Adrenal gland (tissue), 12 donors: ENCODE results near the gene CMKLR1. TPM values are rescaled to one million over a fixed set of nuclear protein-coding genes. Genes with fewer than 3 reads are reported as not detected.

Experiments
- DNase-seq, 7 donors: peaks; one replicate each; pipeline ENCODE4 v3.0.0-alpha.2; 2019 to 2020
- H3K27ac ChIP-seq, 5 donors: fragments of 200-600 bp; sonication (generic) in 4 of 5; 1 replicate in 3 of 5; 2 replicates in 2 of 5; pipeline versions ENCODE4 v1.5.1 to v1.8.0; 2016 to 2020; ENCODE audit warnings: mild to moderate bottlenecking in 1 of 5
- H3K27me3 ChIP-seq: fragments of 200-600 bp; 2 replicates; pipeline ENCODE4 v1.8.0; 2021
- H3K36me3 ChIP-seq, 2 donors: fragments of 200-600 bp; replicated peaks in 1 of 2; 1 replicate in 1 of 2; 2 replicates in 1 of 2; pipeline versions ENCODE4 v1.5.1 to v1.8.0; 2018 to 2022
- H3K4me1 ChIP-seq, 2 donors: fragments of 200-600 bp; replicated peaks in 1 of 2; 1 replicate in 1 of 2; 2 replicates in 1 of 2; pipeline versions ENCODE4 v1.5.1 to v1.8.0; 2018 to 2021
- H3K4me3 ChIP-seq, 4 donors: fragments of 200-600 bp; sonication (generic) in 3 of 4; one replicate each; pipeline ENCODE4 v1.5.1; 2016 to 2018
- H3K9me3 ChIP-seq, 3 donors: fragments of 200-600 bp; sonication (generic) in 1 of 3; replicated peaks in 1 of 3; 1 replicate in 2 of 3; 2 replicates in 1 of 3; pipeline versions ENCODE4 v1.5.1 to v1.8.0; 2016 to 2021
- POLR2A ChIP-seq, 2 donors: fragments of 450-650 bp; IDR thresholded peaks; one replicate each; pipeline ENCODE4 v1.6.1; 2017; ENCODE audit warnings: antibody characterized with exemption in 2 of 2, mild to moderate bottlenecking in 2 of 2, moderate library complexity in 1 of 2
- WGBS, 4 donors: extraction: QIAGEN DNeasy Blood & Tissue Kit in 2 of 4; methylation state at CpG; one replicate each; pipeline versions ENCODE4 v1.1.5 to v1.1.7; 2013 to 2017; 5-methylcytosine and 5-hydroxymethylcytosine counted together
- intact Hi-C, 2 donors: fragments of 100-400 bp; cut with DNase I; formaldehyde crosslinking; loops; one replicate each; pipeline versions ENCODE4 v1.14.1 to v1.15.0; 2022 to 2023
- polyA plus RNA-seq, 3 donors: library from polyadenylated mRNA; stranded (reverse); fragments of 200-250 nt in 2 of 3; fragments of 350-450 nt in 1 of 3; fragmentation: Illumina TruSeq in 1 of 3; extraction: RNeasy Lipid Tissue Mini Kit (QIAGEN cat#74804) in 1 of 3; gene quantifications; one replicate each; pipeline ENCODE4 v1.2.3, GENCODE V29; 2013 to 2014
- total RNA-seq, 9 donors: library from RNA; depleted of rRNA in 4 of 9; stranded (reverse); fragments of >200 nt in 4 of 9; fragments of 120-200 nt in 1 of 9; fragmentation: NEBNext Ultra II Directional in 1 of 9; extraction: Animal tissue kit (Norgen Biotek cat#: 25700) in 1 of 9; gene quantifications; one replicate each; pipeline versions ENCODE4 v1.1.0 to v1.2.4, GENCODE V29; 2013 to 2023
- TF ChIP-seq, protein P1 (sequence below), 6 experiments: fragments of 450-650 bp in 4 of 6; fragments of 200-600 bp in 2 of 6; sonication (generic) in 1 of 6; IDR thresholded peaks; 1 replicate in 5 of 6; 2 replicates in 1 of 6; pipeline versions ENCODE4 v1.5.1 to v1.8.0; 2016 to 2021; ENCODE audit warnings: antibody characterized with exemption in 6 of 6, mild to moderate bottlenecking in 2 of 6, moderate library complexity in 1 of 6
- donor health status: healthy with polysubstance abuse.
- donor health status: Bipolar disorder and iron deficiency.
- donor health status: DM: yes; HTN: yes; CAD: no.
- donor health status: DM: no; HTN: no; CAD: no.
- donor health status: DM: no; HTN: no; CAD: no.
- donor health status: DM: yes; HTN: yes; CAD: no.

CMKLR1 gene
- total and polyA plus RNA-seq, 12 donors = 2.1 to 26.6 (median 17.0) TPM

DNA sequence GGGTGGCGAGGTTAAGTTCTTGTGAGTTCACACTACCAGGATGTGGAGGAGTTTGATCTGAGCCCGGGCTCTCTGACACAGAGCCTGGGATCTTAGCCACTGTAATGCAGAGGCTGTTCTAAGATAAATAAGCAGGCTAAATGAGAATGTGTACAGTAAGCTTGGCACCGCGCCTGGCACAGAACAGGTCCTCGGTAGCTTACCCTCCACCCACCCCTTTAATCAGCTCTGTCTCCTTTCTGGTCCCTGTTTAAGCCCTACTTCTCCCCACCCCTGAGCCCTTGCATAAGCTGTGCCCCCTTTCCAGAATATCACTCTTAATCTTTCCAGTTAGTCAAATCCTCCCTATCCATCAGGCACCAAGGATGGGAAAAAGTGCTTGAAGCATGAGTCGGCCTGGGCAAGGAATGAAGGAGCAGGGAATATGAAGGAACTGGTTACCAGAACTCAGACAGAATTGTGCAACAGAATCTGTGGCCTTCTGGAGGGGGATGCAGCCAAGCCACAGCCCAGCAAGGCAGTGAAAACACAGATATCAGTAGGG, 32.8 kb upstream of the CMKLR1 start:
- WGBS, 4 donors = 52 to 65% (median 63%) methylated on average over 6 of the region's 6 CpGs
- Histone ChIP-seq H3K27me3 (no peaks in the 10 kb centered on the region), H3K27ac (no peak overlapping the region), H3K36me3 (no peaks in the 10 kb centered on the region), H3K4me1 (no peaks in the 10 kb centered on the region), H3K9me3 (no peaks in the 10 kb centered on the region), H3K4me3 (no peak overlapping the region)
- intact Hi-C loops = no loop called here
- no peak for DNase-seq
- TF ChIP-seq, protein P1, sequence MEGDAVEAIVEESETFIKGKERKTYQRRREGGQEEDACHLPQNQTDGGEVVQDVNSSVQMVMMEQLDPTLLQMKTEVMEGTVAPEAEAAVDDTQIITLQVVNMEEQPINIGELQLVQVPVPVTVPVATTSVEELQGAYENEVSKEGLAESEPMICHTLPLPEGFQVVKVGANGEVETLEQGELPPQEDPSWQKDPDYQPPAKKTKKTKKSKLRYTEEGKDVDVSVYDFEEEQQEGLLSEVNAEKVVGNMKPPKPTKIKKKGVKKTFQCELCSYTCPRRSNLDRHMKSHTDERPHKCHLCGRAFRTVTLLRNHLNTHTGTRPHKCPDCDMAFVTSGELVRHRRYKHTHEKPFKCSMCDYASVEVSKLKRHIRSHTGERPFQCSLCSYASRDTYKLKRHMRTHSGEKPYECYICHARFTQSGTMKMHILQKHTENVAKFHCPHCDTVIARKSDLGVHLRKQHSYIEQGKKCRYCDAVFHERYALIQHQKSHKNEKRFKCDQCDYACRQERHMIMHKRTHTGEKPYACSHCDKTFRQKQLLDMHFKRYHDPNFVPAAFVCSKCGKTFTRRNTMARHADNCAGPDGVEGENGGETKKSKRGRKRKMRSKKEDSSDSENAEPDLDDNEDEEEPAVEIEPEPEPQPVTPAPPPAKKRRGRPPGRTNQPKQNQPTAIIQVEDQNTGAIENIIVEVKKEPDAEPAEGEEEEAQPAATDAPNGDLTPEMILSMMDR (IDR thresholded peaks at IDR 0.05) = no peak
- TF ChIP-seq POLR2A (IDR thresholded peaks at IDR 0.05) = no peak

DNA sequence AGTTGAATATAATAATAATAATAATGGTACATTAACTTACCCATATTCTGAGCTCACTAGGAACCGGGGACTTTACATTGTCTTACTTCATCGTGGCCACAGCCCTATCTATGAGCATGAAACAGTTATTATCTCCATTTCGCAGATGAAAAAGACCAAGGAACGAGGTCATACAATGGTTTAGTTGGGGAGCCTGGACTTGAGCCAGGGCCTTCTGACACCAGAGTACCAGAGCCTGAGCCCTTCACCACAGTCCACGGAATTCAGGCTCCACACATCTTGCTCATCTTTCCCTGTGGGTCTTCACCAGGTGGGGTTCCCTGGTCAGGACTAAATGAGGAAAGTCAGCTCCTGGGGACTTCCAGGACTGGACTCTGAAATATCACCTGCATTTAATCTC, 31.3 kb upstream of the CMKLR1 start:
- TF ChIP-seq, protein P1 (IDR thresholded peaks at IDR 0.05) = no peak
- no peak for TF ChIP-seq POLR2A (IDR thresholded peaks at IDR 0.05)
- DNase-seq = no peak
- intact Hi-C loops = no loop called here
- Histone ChIP-seq H3K27ac (no peak overlapping the region), H3K4me3 (no peak overlapping the region), H3K4me1 (no peaks in the 10 kb centered on the region), H3K9me3 (no peaks in the 10 kb centered on the region), H3K36me3 (no peaks in the 10 kb centered on the region), H3K27me3 (no peaks in the 10 kb centered on the region)
- 72 to 78% (median 76%) methylated on average over 5 of the region's 5 CpGs for WGBS, 4 donors

DNA sequence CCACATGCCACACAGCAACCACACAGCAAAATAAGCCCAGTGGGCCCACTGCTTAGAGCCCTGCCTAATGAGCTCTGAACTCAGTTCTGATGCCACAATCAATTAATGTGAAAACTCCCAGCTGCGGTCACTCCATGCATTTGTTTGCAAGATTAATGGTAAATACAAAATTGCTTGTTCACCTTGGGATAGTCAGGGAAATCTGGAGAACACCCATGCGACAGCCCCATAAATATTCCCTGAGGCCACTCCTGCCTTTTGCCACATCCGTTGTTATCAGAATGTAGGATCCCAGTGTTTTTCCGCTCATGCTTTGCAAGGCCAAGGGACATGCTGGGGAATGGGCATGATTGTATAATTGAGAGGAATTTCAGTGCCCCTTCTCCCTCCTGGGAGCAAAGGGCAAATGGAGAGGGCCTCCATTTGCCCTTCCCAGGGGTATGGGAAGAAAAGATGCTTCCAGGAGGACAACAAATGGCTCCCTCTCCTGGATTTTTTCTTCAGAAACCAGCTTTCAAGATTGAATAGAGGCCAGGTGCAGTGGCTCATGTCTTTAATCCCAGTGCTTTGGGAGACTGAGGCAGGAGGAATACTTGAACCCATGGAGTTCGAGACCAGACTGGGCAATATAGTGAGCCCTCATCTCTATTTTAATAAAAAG, 30.8 kb upstream of the CMKLR1 start:
- WGBS, 4 donors = 56 to 67% (median 64%) methylated on average over 4 to 5 of the region's 5 CpGs
- no peak overlapping the region for H3K27ac ChIP-seq
- TF ChIP-seq POLR2A (IDR thresholded peaks at IDR 0.05) = no peak
- TF ChIP-seq, protein P1 (IDR thresholded peaks at IDR 0.05) = no peak
- DNase-seq = peak in 1 of 7 donors; percentile 56
- no peaks in the 10 kb centered on the region for H3K27me3 ChIP-seq
- no peaks in the 10 kb centered on the region for H3K36me3 ChIP-seq
- intact Hi-C loops = no loop called here
- no peaks in the 10 kb centered on the region for H3K4me1 ChIP-seq
- H3K9me3 ChIP-seq = no peaks in the 10 kb centered on the region
- no peak overlapping the region for H3K4me3 ChIP-seq

DNA sequence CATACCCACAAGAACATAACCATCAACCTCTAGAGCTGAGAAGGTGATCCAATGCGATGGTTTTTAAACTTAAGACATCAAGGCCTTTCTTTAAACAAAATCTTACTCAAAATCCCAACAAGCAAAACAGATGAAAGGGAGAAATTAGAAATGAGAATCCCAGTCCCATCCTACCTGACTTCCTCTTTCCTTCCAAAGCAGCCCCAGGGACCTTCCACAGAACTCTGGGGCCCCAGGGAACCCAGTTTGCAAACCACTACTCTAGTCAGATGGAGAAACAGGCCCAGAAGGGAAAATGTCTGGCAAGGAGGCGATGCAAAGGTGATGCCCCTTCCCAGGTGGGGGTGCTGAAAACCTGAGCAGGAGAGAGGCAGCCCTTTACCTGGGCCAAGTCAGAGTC, 29.0 kb upstream of the CMKLR1 start:
- Histone ChIP-seq H3K4me3 (no peak overlapping the region), H3K27ac (no peak overlapping the region), H3K36me3 (no peaks in the 10 kb centered on the region), H3K27me3 (no peaks in the 10 kb centered on the region), H3K9me3 (no peaks in the 10 kb centered on the region), H3K4me1 (no peaks in the 10 kb centered on the region)
- DNase-seq = no peak
- intact Hi-C loops = no loop called here
- TF ChIP-seq POLR2A (IDR thresholded peaks at IDR 0.05) = no peak
- TF ChIP-seq, protein P1 (IDR thresholded peaks at IDR 0.05) = no peak
- WGBS, 4 donors = 90 to 95% (median 92%) methylated on average over 2 of the region's 2 CpGs
